ENCODE data around the gene PPP1R15B. TPM values are rescaled to one million over a fixed set of nuclear protein-coding genes. Genes with fewer than 3 reads are reported as not detected.

Gene PPP1R15B
- total and polyA plus RNA-seq, 2 of the 4 experiments (the other 2 are of a cell fraction), result 14.9 to 15.0 TPM

GRCh38 chr1:204445860-204446412 lies 34.3 kb upstream of the PPP1R15B start:
- intact Hi-C loops (cut with micrococcal nuclease) (loop anchor here (1.0 to 2.0 kb wide), 3 partner anchors 38 to 361 kb away; no protein-coding TSS in a partner anchor), in situ Hi-C loops (cut with MboI; ENCODE audit: low sequenced_read_pairs) (loop anchor here (5.0 kb wide), 1 partner anchor 56 kb away; no protein-coding TSS in a partner anchor)
- no peaks in the 10 kb centered on the region for H3K27me3 ChIP-seq (ENCODE audit: control insufficient read depth, insufficient read depth, low read length)

More at GRCh38 chr1:204445860-204446412, 34.3 kb upstream of the PPP1R15B start:
- Histone ChIP-seq H2AK5ac (ENCODE audit: low read depth, low read length) (no peak overlapping the region), H3K4ac (ENCODE audit: low read depth, low read length) (no peak overlapping the region), H3K4me1 (ENCODE audit: control insufficient read depth, insufficient read depth, low read length) (no peaks in the 10 kb centered on the region), H4K20me1 (ENCODE audit: insufficient read depth, low read length) (no peaks in the 10 kb centered on the region; the same call in 1 of the 2 replicates), H3K9me1 (ENCODE audit: insufficient read depth, low read length) (no peaks in the 10 kb centered on the region), H3K36me3 (ENCODE audit: control insufficient read depth, insufficient read depth, low read length) (peaks cover 23% of the 10 kb centered on the region), H2BK20ac (ENCODE audit: low read depth, low read length) (no peak overlapping the region), H4K5ac (ENCODE audit: low read depth, low read length) (no peak overlapping the region), H3K14ac (replicated peaks; ENCODE audit: low read depth, low read length) (no peak overlapping the region), H3K56ac (ENCODE audit: extremely low read depth, insufficient read depth, low read length) (no peak overlapping the region), H2AK9ac (replicated peaks; ENCODE audit: low read depth, low read length, poor library complexity) (peak overlapping the region; percentile 26), H3K23ac (ENCODE audit: low read depth, low read length) (no peak overlapping the region), H4K91ac (ENCODE audit: insufficient read depth, low read depth, low read length) (no peak overlapping the region), H3K4me3 (ENCODE audit: insufficient read depth, low read depth, low read length) (no peak overlapping the region), H3K18ac (ENCODE audit: low read depth, low read length) (no peak overlapping the region), H2AFZ (replicated peaks; ENCODE audit: low read length, poor library complexity) (peak overlapping the region; percentile 9), H3K27ac (ENCODE audit: insufficient read depth, low read length) (no peak overlapping the region), H3K79me1 (ENCODE audit: low read depth in 1 of 2, low read length in 2 of 2) (no peaks in the 10 kb centered on the region), H3K9ac (ENCODE audit: low read depth, low read length) (no peak overlapping the region), H3K4me2 (ENCODE audit: low read depth, low read length) (no peak overlapping the region), H3K9me3 (ENCODE audit: control insufficient read depth, insufficient read depth, low read length) (no peaks in the 10 kb centered on the region), H2BK120ac (ENCODE audit: low read depth, low read length) (no peak overlapping the region), H4K8ac (ENCODE audit: low read depth in 2 of 2, low read length in 2 of 2) (no peak overlapping the region), H2BK5ac (ENCODE audit: low read depth, low read length, poor library complexity, severe bottlenecking) (no peak overlapping the region), H2BK15ac (ENCODE audit: low read depth, low read length) (no peak overlapping the region)
- dilution Hi-C loops (cut with HindIII; ENCODE audit: low sequenced_read_pairs, unreplicated experiment), result no loop called here
- POLR2A ChIA-PET (ENCODE audit: unreplicated experiment), result no interaction called here
- DNase-seq, result peak; percentile 27
- WGBS, 2 experiments (ENCODE audit: extremely low coverage in 2 of 2, insufficient read length in 1 of 2), result 73% methylated on average over 4 of the region's 11 CpGs; no CpG with 5 or more reads in 1 of the 2 experiments
- TF ChIP-seq CHD1 (IDR thresholded peaks at IDR 0.05; ENCODE audit: low read depth, low read length), result no peak
- no peak for TF ChIP-seq MAFK (IDR thresholded peaks at IDR 0.05; ENCODE audit: low read depth, low read length)
- no peak for TF ChIP-seq POLR2A (IDR thresholded peaks at IDR 0.05; ENCODE audit: low read depth, low read length)
- TF ChIP-seq CEBPB (IDR thresholded peaks at IDR 0.05; ENCODE audit: low read depth, low read length), result no peak
- no peak for TF ChIP-seq MXI1 (IDR thresholded peaks at IDR 0.05; ENCODE audit: borderline replicate concordance, low read depth, low read length)
- no peak for TF ChIP-seq MAZ (IDR thresholded peaks at IDR 0.05; ENCODE audit: borderline replicate concordance, low read depth, low read length)
- peak; percentile 50 for TF ChIP-seq CTCF (conservative IDR thresholded peaks at IDR 0.05; ENCODE audit: low read depth, low read length)
- no peak for TF ChIP-seq NFE2L2 (IDR thresholded peaks at IDR 0.05; ENCODE audit: low read depth, low read length)
- no peak for TF ChIP-seq FOS (IDR thresholded peaks at IDR 0.05; ENCODE audit: low read depth, low read length)
- peak; percentile 38 for TF ChIP-seq SMC3 (IDR thresholded peaks at IDR 0.05; ENCODE audit: low read depth, low read length)
- TF ChIP-seq RAD21 (IDR thresholded peaks at IDR 0.05; ENCODE audit: low read length), result peak; percentile 36
- BruUV-seq (replicated peaks), result no TSS peak
- ATAC-seq (ENCODE audit: low read depth), result peak; percentile 68
- CTCF ChIA-PET, result interaction anchor here (0.9 to 2.6 kb wide), 11 partner anchors 8 to 361 kb away, joined by 3 to 30 read pairs (median 5); partner anchors contain the start of genes MDM4 and PIK3C2B
